Renal cortex interstitium (tissue), 11 donors: ENCODE measurements around the gene GDF2. TPM values are rescaled to one million over a fixed set of nuclear protein-coding genes. Genes with fewer than 3 reads are reported as not detected.

Experiments
- DNase-seq, 11 donors: peaks; one replicate each; pipeline ENCODE4 v3.0.0-alpha.2; 2013; ENCODE audit warnings: low read depth in 9 of 11, low spot score in 4 of 11; ENCODE audit errors: extremely low read depth in 1 of 11
- polyA plus RNA-seq, 3 donors: library from polyadenylated mRNA; unstranded; fragments of 120-200 nt; gene quantifications; one replicate each; pipeline ENCODE4 v1.2.1, GENCODE V29; 2013; ENCODE audit not compliant: insufficient read length in 3 of 3

Gene GDF2
- polyA plus RNA-seq, 3 donors: not detected

- DNase-seq: no peak
Measured at GRCh38 chr10:47374611-47375536, 52.6 kb downstream of the GDF2 start.

GRCh38 chr10:47376522-47377220 lies 54.4 kb downstream of the GDF2 start:
- no peak for DNase-seq

Other genes with a start within 250 kb of the GDF2 start
- gene GDF10, start 22.3 kb upstream of the GDF2 start, polyA plus RNA-seq: 1 to 10 TPM; 1.5 to 2.4 (median 1.6) TPM
- under 1 TPM; 0.06 to 0.16 (median 0.07) TPM for gene RBP3, start 25.9 kb downstream of the GDF2 start, polyA plus RNA-seq
- 1 to 10 TPM; 4.2 to 5.2 (median 4.9) TPM for gene ZNF488, start 61.8 kb downstream of the GDF2 start, polyA plus RNA-seq
- gene ANXA8, start 161.7 kb downstream of the GDF2 start, polyA plus RNA-seq: under 1 TPM in 2 of 3 donors, not detected in 1; 0.14 to 0.15 TPM
- not detected for gene FAM25G, start 169.2 kb downstream of the GDF2 start, polyA plus RNA-seq
- 10 to 100 TPM; 10.5 to 35.0 (median 23.9) TPM for gene AGAP9, start 201.2 kb downstream of the GDF2 start, polyA plus RNA-seq